ENCODE measurements around the gene TMEM45A. TPM values are rescaled to one million over a fixed set of nuclear protein-coding genes. Genes with fewer than 3 reads are reported as not detected.
"Not testable (repeated sequence)": the region's sequence is repeated elsewhere in the genome, so short reads cannot be mapped to it uniquely, and the experiment has no call there.

The TMEM45A gene
- total RNA-seq, 1 donor from 2014 or later = 15.9 TPM

GRCh38 chr3:100471444-100471843 lies 21.0 kb upstream of the TMEM45A start:
- Histone ChIP-seq H3K9me3 (no peaks in the 10 kb centered on the region), H3K27me3 (no peaks in the 10 kb centered on the region), H3K4me1 (no peaks in the 10 kb centered on the region), H3K36me3 (no peaks in the 10 kb centered on the region), H3K27ac (no peak overlapping the region), H3K4me3 (no peak overlapping the region)
- TF ChIP-seq CTCF (IDR thresholded peaks at IDR 0.05) = no peak
- ATAC-seq (no peak), DNase-seq (no peak)
- intact Hi-C loops (cut with DNase I) = no loop called here

DNA sequence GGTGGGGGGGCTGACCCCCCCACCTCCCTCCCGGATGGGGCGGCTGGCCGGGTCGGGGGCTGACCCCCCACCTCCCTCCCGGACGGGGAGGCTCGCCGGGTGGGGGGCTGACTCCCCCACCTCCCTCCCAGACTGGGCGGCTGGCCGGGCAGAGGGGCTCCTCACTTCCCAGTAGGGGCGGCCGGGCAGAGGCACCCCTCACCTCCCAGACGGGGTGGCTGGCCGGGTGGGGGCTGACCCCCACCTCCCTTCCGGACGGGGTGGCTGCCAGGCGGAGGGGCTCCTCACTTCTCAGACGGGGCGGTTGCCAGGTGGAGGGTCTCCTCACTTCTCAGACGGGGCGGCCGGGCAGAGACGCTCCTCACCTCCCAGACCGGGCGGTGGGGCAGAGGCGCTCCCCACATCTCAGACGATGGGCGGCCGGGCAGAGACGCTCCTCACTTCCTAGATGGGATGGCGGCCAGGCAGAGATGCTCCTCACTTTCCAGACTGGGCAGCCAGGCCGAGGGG lies 14.5 kb upstream of the TMEM45A start:
- H3K4me1 ChIP-seq; H3K4me3 ChIP-seq; DNase-seq; ATAC-seq; H3K27ac ChIP-seq; H3K36me3 ChIP-seq; H3K27me3 ChIP-seq; intact Hi-C loops (cut with DNase I); H3K9me3 ChIP-seq: not testable (repeated sequence)

DNA sequence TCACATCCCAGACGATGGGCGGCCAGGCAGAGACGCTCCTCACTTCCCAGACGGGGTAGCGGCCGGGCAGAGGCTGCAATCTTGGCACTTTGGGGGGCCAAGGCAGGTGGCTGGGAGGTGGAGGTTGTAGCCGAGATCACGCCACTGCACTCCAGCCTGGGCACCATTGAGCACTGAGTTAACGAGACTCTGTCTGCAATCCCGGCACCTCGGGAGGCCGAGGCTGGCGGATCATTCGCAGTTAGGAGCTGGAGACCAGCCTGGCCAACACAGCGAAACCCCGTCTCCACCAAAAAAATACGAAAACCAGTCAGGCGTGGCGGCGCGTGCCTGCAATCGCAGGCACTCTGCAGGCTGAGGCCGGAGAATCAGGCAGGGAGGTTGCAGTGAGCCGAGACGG lies 13.9 kb upstream of the TMEM45A start:
- H3K27ac ChIP-seq; H3K4me1 ChIP-seq; H3K9me3 ChIP-seq; H3K36me3 ChIP-seq; H3K27me3 ChIP-seq; H3K4me3 ChIP-seq; ATAC-seq; DNase-seq; intact Hi-C loops (cut with DNase I): not testable (repeated sequence)

- no peaks in the 10 kb centered on the region for H3K27me3 ChIP-seq
- ATAC-seq (no peak), DNase-seq (no peak)
- no peaks in the 10 kb centered on the region for H3K9me3 ChIP-seq
- intact Hi-C loops (cut with DNase I) = no loop called here
- H3K36me3 ChIP-seq = no peaks in the 10 kb centered on the region
- no peak overlapping the region for H3K27ac ChIP-seq
- no peak overlapping the region for H3K4me3 ChIP-seq
- H3K4me1 ChIP-seq = no peaks in the 10 kb centered on the region
- no peak for TF ChIP-seq CTCF (IDR thresholded peaks at IDR 0.05)
Observed at GRCh38 chr3:100480081-100480480, 12.3 kb upstream of the TMEM45A start.

DNA sequence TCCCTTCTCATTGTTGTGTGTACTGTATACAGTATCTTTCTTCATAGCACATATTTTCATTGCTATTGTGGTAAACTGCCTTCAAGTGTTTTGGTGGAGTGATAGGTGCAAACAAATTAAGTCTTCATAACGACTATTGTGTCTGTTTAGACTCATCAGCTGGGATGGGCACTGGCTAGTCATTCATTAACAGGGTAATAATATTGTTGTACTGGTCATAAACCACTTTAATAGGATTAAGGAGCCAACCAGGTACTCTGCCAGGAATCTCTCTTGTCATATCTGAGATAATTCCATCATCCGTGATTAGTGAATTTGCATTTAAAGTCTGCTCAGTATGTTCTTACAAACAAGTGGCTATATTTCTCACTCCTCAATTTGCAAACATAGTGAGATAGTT lies 10.2 kb upstream of the TMEM45A start:
- no peak for TF ChIP-seq CTCF (IDR thresholded peaks at IDR 0.05)
- H3K4me1 ChIP-seq = no peaks in the 10 kb centered on the region
- no peaks in the 10 kb centered on the region for H3K27me3 ChIP-seq
- H3K36me3 ChIP-seq = no peaks in the 10 kb centered on the region
- H3K4me3 ChIP-seq = no peak overlapping the region
- ATAC-seq (no peak), DNase-seq (no peak)
- H3K27ac ChIP-seq = no peak overlapping the region
- intact Hi-C loops (cut with DNase I) = no loop called here
- H3K9me3 ChIP-seq = no peaks in the 10 kb centered on the region

DNA sequence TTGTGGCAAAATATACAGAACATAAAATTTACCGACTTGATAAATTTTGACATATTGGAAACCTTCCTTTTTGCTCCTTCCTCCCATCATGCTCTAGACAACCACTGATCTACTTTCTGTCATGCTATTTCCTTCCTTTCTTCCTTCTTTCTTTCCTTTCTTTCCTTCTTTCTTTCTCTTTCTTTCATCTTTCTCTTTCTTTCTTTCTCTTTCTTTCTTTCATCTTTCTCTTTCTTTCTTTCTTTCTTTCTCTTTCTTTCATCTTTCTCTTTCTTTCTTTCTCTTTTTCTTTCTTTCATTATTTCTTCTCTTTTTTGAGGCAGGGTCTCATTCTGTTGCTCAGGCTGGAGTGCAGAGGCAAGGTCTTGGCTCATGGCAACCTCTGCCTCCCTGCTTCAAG lies 8.9 kb upstream of the TMEM45A start:
- Histone ChIP-seq H3K4me1 (no peaks in the 10 kb centered on the region), H3K27me3 (no peaks in the 10 kb centered on the region), H3K27ac (no peak overlapping the region), H3K4me3 (no peak overlapping the region), H3K36me3 (no peaks in the 10 kb centered on the region), H3K9me3 (no peaks in the 10 kb centered on the region)
- TF ChIP-seq CTCF (IDR thresholded peaks at IDR 0.05) = no peak
- ATAC-seq = no peak
- DNase-seq = no peak
- intact Hi-C loops (cut with DNase I) = no loop called here

DNA sequence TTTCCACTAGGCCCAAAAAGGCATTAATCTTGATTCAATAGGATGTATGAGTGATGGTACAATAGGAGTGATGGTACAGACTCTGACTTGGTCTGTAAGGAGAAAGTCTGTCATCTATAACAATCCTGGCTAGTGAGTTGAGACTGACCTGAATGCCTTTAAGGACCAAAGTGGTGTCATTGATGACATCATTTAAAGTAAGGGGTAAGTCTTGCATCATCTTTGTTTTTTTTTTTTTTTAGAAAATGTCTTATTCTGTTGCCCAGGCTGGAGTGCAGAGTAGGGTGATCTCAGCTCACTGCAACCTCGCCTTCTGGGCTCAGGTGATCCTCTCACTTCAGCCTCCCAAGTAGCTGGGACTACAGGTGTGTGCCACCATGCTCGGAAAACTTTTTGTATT lies 5.6 kb upstream of the TMEM45A start:
- DNase-seq (no peak), ATAC-seq (no peak)
- no peaks in the 10 kb centered on the region for H3K4me1 ChIP-seq
- no peak for TF ChIP-seq CTCF (IDR thresholded peaks at IDR 0.05)
- H3K27me3 ChIP-seq = no peaks in the 10 kb centered on the region
- H3K4me3 ChIP-seq = no peak overlapping the region
- no peaks in the 10 kb centered on the region for H3K36me3 ChIP-seq
- intact Hi-C loops (cut with DNase I) = no loop called here
- no peaks in the 10 kb centered on the region for H3K9me3 ChIP-seq
- no peak overlapping the region for H3K27ac ChIP-seq
